H9 (cell line): ENCODE data around the gene AKAP14. TPM values are rescaled to one million over a fixed set of nuclear protein-coding genes. Genes with fewer than 3 reads are reported as not detected.

ENCODE experiments used
- DNase-seq: peaks from one replicate; pipeline ENCODE4 v3.0.0-alpha.2; 2017
- H2AFZ ChIP-seq: one replicate; pipeline ENCODE4 v1.6.1; 2013; ENCODE audit warnings: mild to moderate bottlenecking, low read length, control low read depth, moderate library complexity
- H2AK5ac ChIP-seq: 2 replicates; pipeline ENCODE4 v1.6.1; 2013; ENCODE audit warnings: low read length, control low read depth, mixed read lengths; ENCODE audit not compliant: insufficient read length
- H2BK120ac ChIP-seq: one replicate; pipeline ENCODE4 v1.6.1; 2013; ENCODE audit warnings: low read depth, mild to moderate bottlenecking, low read length, control low read depth, inconsistent platforms; ENCODE audit not compliant: poor library complexity, severe bottlenecking
- H2BK12ac ChIP-seq: 2 replicates; pipeline ENCODE4 v1.6.1; 2013; ENCODE audit warnings: low read length, control low read depth, mixed read lengths, low read depth; ENCODE audit not compliant: insufficient read length
- H2BK15ac ChIP-seq: 2 replicates; pipeline ENCODE4 v1.6.1; 2013; ENCODE audit warnings: low read depth, low read length, control low read depth
- H2BK20ac ChIP-seq: one replicate; pipeline ENCODE4 v1.6.1; 2013; ENCODE audit warnings: low read depth, mild to moderate bottlenecking, low read length, control low read depth, inconsistent platforms; ENCODE audit not compliant: poor library complexity, severe bottlenecking
- H2BK5ac ChIP-seq: 2 replicates; pipeline ENCODE4 v1.6.1; 2013; ENCODE audit warnings: low read length, control low read depth, mixed read lengths; ENCODE audit not compliant: insufficient read length
- H3K14ac ChIP-seq: 2 replicates; pipeline ENCODE4 v1.6.1; 2013; ENCODE audit warnings: low read length, control low read depth; ENCODE audit not compliant: insufficient read depth
- H3K18ac ChIP-seq: 2 replicates; pipeline ENCODE4 v1.6.1; 2013; ENCODE audit warnings: low read depth, mild to moderate bottlenecking, mixed read lengths, low read length, control low read depth; ENCODE audit not compliant: insufficient read length
- H3K23ac ChIP-seq: 2 replicates; pipeline ENCODE4 v1.6.1; 2013; ENCODE audit warnings: low read length, control low read depth, mixed read lengths, low read depth; ENCODE audit not compliant: insufficient read length
- H3K23me2 ChIP-seq: 2 replicates; pipeline ENCODE4 v1.6.1; 2013; ENCODE audit warnings: low read depth, mild to moderate bottlenecking, mixed read lengths, low read length, control low read depth; ENCODE audit not compliant: insufficient read length, poor library complexity, severe bottlenecking
- H3K27ac ChIP-seq: 2 replicates; pipeline ENCODE4 v1.5.1; 2013; ENCODE audit warnings: low read length, control low read depth, mixed read lengths, low read depth; ENCODE audit not compliant: insufficient read length
- H3K27me3 ChIP-seq: 2 replicates; pipeline ENCODE4 v1.6.1; 2013; ENCODE audit warnings: low read length, control low read depth, inconsistent platforms; ENCODE audit not compliant: insufficient read depth
- H3K4ac ChIP-seq: 2 replicates; pipeline ENCODE4 v1.6.1; 2013; ENCODE audit warnings: low read depth, mild to moderate bottlenecking, control low read depth, inconsistent platforms, low read length, moderate library complexity
- H3K4me1 ChIP-seq: 2 replicates; pipeline ENCODE4 v1.6.1; 2013; ENCODE audit warnings: low read length, control low read depth, inconsistent platforms; ENCODE audit not compliant: insufficient read depth
- H3K4me2 ChIP-seq: 2 replicates; pipeline ENCODE4 v1.6.1; 2013; ENCODE audit warnings: low read length, control low read depth, mixed read lengths; ENCODE audit not compliant: insufficient read length, insufficient read depth
- H3K56ac ChIP-seq: 2 replicates; pipeline ENCODE4 v1.6.1; 2013; ENCODE audit warnings: low read depth, mild to moderate bottlenecking, mixed read lengths, low read length, control low read depth; ENCODE audit not compliant: insufficient read length
- H3K79me1 ChIP-seq: 2 replicates; pipeline ENCODE4 v1.6.1; 2013; ENCODE audit warnings: low read depth, mild to moderate bottlenecking, moderate library complexity, low read length, control low read depth, inconsistent platforms; ENCODE audit not compliant: insufficient read depth, poor library complexity, severe bottlenecking
- H3K79me2 ChIP-seq: 2 replicates; pipeline ENCODE4 v1.6.1; 2013; ENCODE audit warnings: low read length, control low read depth, inconsistent platforms; ENCODE audit not compliant: insufficient read depth
- H3K9ac ChIP-seq: 2 replicates; pipeline ENCODE4 v1.6.1; 2013; ENCODE audit warnings: low read length, control low read depth, mixed read lengths; ENCODE audit not compliant: insufficient read length; ENCODE audit errors: extremely low read depth
- H3K9me3 ChIP-seq: one replicate; pipeline ENCODE4 v1.6.1; 2013; ENCODE audit warnings: low read depth, low read length, inconsistent platforms; ENCODE audit not compliant: control insufficient read depth
- H3T11ph ChIP-seq: one replicate; pipeline ENCODE4 v1.6.1; 2013; ENCODE audit warnings: mild to moderate bottlenecking, low read length, control low read depth, inconsistent platforms
- H4K20me1 ChIP-seq: one replicate; pipeline ENCODE4 v1.6.1; 2013; ENCODE audit not compliant: control insufficient read depth, insufficient read length, insufficient read depth
- H4K5ac ChIP-seq: 2 replicates; pipeline ENCODE4 v1.6.1; 2013; ENCODE audit warnings: low read depth, mild to moderate bottlenecking, mixed read lengths, low read length, control low read depth; ENCODE audit not compliant: insufficient read length
- H4K8ac ChIP-seq: replicated peaks from 2 replicates; pipeline ENCODE4 v1.6.1; 2013; ENCODE audit warnings: low read length, control low read depth, mixed read lengths, low read depth; ENCODE audit not compliant: insufficient read length
- H4K91ac ChIP-seq: 2 replicates; pipeline ENCODE4 v1.6.1; 2013; ENCODE audit warnings: low read depth, mild to moderate bottlenecking, moderate library complexity, mixed read lengths, low read length, control low read depth; ENCODE audit not compliant: insufficient read length
- H3K27ac Mint-ChIP-seq, 3 experiments: 2 replicates in 2 of 3; 3 replicates in 1 of 3; pipeline ENCODE4 v1.8.0; 2020 to 2021; ENCODE audit warnings: mixed read lengths in 3 of 3, mild to moderate bottlenecking in 1 of 3, moderate library complexity in 1 of 3
- H3K27me3 Mint-ChIP-seq: 2 replicates; pipeline ENCODE4 v1.8.0; 2021; ENCODE audit warnings: low read depth, mild to moderate bottlenecking, moderate library complexity, mixed read lengths
- H3K36me3 Mint-ChIP-seq, 3 experiments: 2 replicates in 2 of 3; 3 replicates in 1 of 3; pipeline ENCODE4 v1.8.0; 2020 to 2021; ENCODE audit warnings: low read depth in 3 of 3, mixed read lengths in 3 of 3; ENCODE audit not compliant: insufficient read depth in 1 of 3
- H3K4me1 Mint-ChIP-seq, 2 experiments: 2 replicates each; pipeline ENCODE4 v1.8.0; 2020; ENCODE audit warnings: mixed read lengths in 2 of 2
- H3K4me3 Mint-ChIP-seq, 2 experiments: 2 replicates in 1 of 2; 3 replicates in 1 of 2; pipeline ENCODE4 v1.8.0; 2020 to 2021; ENCODE audit warnings: mild to moderate bottlenecking in 2 of 2, mixed read lengths in 2 of 2, moderate library complexity in 1 of 2
- H3K9me3 Mint-ChIP-seq, 2 experiments: 2 replicates in 1 of 2; 3 replicates in 1 of 2; pipeline ENCODE4 v1.8.0; 2020; ENCODE audit warnings: mild to moderate bottlenecking in 2 of 2, mixed read lengths in 2 of 2, moderate library complexity in 1 of 2
- CTCF ChIP-seq: fragments of 200-600 bp; sonication (generic); conservative IDR thresholded peaks from 3 replicates; pipeline ENCODE4 v1.8.0; 2021; ENCODE audit warnings: antibody characterized with exemption, mild to moderate bottlenecking
- WGBS: extraction: QIAGEN DNeasy Blood & Tissue Kit; methylation state at CpG from one replicate; pipeline ENCODE4 v1.1.7; 2013; ENCODE audit warnings: missing lambda C conversion rate, low lambda C conversion rate, mixed read lengths; ENCODE audit not compliant: insufficient read length; ENCODE audit errors: extremely low coverage; 5-methylcytosine and 5-hydroxymethylcytosine counted together
- total RNA-seq: library from RNA; stranded (reverse); gene quantifications from 2 replicates; pipeline ENCODE4 v1.2.1, GENCODE V29; 2021

AKAP14 gene
- total RNA-seq, 1 experiment from 2014 or later = not detected

DNA sequence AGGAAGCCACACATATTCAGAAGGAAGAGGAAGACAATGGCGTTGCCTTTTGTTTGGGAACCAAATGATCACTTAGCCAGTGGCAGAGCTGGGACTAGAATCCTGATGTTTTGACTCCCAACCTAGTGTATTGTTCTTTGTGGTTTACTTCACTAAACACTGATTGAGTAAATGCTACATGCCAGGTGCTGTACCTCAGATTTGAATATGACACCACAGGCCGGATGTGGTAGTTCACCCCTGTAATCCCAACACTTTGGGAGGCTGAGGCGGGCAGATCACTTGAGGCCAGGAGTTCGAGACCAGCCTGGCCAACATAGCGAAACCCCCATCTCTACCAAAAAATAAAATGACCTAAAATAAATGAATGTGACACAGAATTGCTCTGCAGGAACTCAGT is 15.6 kb upstream of the AKAP14 start:
- Histone ChIP-seq H3K18ac (no peak overlapping the region), H3K23me2 (no peaks in the 10 kb centered on the region), H3K56ac (no peak overlapping the region), H2BK20ac (no peak overlapping the region), H2BK120ac (no peak overlapping the region), H2AFZ (no peak overlapping the region), H4K91ac (no peak overlapping the region), H3K23ac (no peak overlapping the region), H3K4ac (no peak overlapping the region), H2BK15ac (no peak overlapping the region), H3K9ac (no peak overlapping the region), H3K27me3 (no peaks in the 10 kb centered on the region), H3K4me1 (no peaks in the 10 kb centered on the region), H2AK5ac (no peak overlapping the region), H4K20me1 (no peaks in the 10 kb centered on the region), H3T11ph (no peak overlapping the region), H4K8ac (no peak overlapping the region), H3K79me1 (no peaks in the 10 kb centered on the region), H3K4me2 (no peak overlapping the region), H2BK12ac (no peak overlapping the region), H3K27ac (no peak overlapping the region), H3K14ac (no peak overlapping the region), H2BK5ac (no peak overlapping the region), H4K5ac (no peak overlapping the region), H3K79me2 (no peaks in the 10 kb centered on the region), H3K9me3 (peaks cover 16% of the 10 kb centered on the region)
- no peak for TF ChIP-seq CTCF
- Mint-ChIP-seq H3K27ac (no peak overlapping the region), H3K4me1 (peaks cover 0 to 4% of the 10 kb centered on the region in 2 experiments; a peak in 1 of 4 replicates), H3K27me3 (no peaks in the 10 kb centered on the region; the same call in none of the 2 replicates), H3K4me3 (no peak overlapping the region), H3K36me3 (peaks cover 4 to 25% (median 13%) of the 10 kb centered on the region in 3 experiments; a peak in 6 of 7 replicates), H3K9me3 (peaks cover 60 to 62% of the 10 kb centered on the region in 2 experiments)
- no peak for DNase-seq
- WGBS = no CpG with 5 or more reads among the region's 5 CpGs
